Measurements from ENCODE around the gene ZNF678. TPM values are rescaled to one million over a fixed set of nuclear protein-coding genes. Genes with fewer than 3 reads are reported as not detected.
"Not testable (repeated sequence)": the region's sequence is repeated elsewhere in the genome, so short reads cannot be mapped to it uniquely, and the experiment has no call there.

The ZNF678 gene
- total RNA-seq, 1 donor from 2014 or later: 3.0 TPM

DNA sequence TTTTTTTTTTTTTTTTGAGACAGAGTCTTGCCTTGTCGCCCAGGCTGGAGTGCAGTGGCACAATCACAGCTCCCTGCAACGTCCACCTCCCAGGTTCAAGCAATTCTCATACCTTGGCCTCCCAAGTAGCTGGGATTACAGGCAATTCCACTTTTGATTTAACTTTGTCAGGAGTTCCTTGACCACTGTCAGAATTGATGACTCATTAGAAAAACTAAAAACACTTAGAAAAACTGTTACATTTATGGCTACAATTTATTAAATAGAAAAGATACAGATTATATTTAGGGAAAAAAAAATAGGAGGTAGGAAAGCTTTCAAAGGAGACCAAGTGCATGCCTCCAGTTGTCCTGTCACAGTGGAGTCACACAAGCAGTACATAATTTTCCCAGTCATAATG, 20.0 kb downstream of the ZNF678 start:
- DNase-seq (ENCODE audit: missing footprints): no peak
- intact Hi-C loops (cut with DNase I): no loop called here
- no peak for ATAC-seq

DNA sequence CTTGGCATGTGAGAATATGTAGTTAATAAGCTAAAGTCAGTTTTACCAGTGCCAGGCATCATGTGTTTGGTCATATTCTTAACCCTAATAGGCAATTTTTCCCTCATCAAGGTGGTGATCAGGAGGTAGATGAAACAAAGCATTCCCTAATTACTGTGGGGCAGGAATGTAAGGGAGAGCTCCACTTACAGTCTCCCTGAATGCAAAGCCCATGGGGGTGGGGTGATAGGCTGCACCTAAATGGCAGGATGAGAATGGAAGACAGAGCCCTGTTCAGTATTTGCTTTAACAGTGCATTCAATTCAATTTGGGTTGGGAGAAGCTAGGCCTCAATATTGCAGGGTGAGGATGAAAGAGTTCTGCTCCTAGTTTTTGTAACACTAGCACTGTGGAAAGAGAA, 23.4 kb downstream of the ZNF678 start:
- intact Hi-C loops (cut with DNase I): no loop called here
- no peak for DNase-seq (ENCODE audit: missing footprints)
- no peak for ATAC-seq

DNA sequence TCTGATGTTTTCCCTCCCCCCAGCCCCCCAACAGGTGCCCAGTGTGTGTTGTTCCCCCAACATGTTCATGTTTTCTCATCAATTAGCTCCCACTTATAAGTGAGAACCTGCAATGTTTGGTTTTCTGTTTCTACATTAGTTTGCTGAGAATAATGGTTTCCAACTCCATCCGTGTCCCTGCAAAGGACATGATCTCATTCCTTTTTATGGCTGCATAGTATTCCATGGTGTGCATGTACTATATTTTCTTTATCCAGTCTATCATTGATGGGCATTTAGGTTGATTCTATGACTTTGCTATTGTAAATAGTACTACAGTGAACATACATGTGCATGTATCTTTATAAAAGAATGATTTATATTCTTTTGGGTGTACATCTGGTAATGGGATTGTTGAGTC, 24.6 kb downstream of the ZNF678 start:
- ATAC-seq: no peak
- DNase-seq (ENCODE audit: missing footprints): no peak
- intact Hi-C loops (cut with DNase I): no loop called here

DNA sequence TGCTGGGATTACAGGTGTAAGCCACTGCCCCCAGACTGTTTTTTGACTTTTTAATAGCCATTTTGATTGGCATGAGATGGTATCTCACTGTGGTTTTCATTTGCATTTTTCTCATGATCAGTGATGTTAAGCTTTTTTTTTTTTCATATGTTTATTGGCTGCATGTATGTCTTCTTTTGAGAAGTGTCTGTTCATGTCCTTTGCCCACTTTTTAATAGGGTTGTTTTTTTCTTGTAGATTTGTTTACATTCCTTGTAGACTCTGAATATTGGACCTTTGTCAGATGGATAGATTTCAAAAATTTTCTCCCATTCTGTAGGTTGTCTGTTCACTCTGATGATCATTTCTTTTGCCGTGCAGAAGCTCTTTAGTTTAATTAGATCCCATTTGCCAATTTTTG, 25.4 kb downstream of the ZNF678 start:
- DNase-seq (ENCODE audit: missing footprints); ATAC-seq; intact Hi-C loops (cut with DNase I): not testable (repeated sequence)

DNA sequence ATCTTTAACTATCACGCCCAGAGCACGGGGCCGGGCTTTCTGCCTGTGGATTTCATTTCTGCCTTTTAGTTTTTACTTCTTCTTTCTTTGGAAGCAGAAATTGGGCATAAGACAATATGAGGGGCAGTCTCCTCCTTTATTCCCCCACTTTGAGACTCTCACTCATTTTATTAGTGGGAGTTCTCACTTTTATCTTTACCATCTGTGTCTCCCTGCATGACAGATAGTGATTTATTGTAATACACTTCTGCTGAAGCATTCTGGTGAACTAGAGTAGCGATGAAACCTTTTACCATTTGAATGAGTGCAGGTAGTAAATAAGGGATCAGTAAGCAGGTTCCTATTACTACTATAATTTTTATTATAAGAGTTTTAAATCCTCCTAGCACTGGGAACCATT, 26.4 kb downstream of the ZNF678 start:
- intact Hi-C loops (cut with DNase I); ATAC-seq; DNase-seq (ENCODE audit: missing footprints): not testable (repeated sequence)

DNA sequence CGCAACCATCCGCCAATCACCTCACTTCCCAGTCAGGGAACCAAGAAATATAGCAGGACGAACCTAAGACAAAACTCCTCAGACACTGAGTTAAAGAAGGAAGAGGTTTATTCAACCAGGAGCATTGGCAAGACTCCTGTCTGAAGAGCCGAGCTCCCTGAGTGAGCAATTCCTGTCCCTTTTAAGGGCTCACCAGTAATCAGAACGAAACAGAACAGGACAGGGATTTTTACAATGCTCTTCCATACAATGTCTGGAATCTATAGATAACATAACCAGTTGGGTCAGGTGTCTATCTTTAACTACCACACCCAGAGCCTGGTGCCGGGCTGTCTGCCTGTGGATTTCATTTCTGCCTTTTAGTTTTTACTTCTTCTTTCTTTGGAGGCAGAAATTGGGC, 32.9 kb downstream of the ZNF678 start:
- ATAC-seq; DNase-seq (ENCODE audit: missing footprints); intact Hi-C loops (cut with DNase I): not testable (repeated sequence)

DNA sequence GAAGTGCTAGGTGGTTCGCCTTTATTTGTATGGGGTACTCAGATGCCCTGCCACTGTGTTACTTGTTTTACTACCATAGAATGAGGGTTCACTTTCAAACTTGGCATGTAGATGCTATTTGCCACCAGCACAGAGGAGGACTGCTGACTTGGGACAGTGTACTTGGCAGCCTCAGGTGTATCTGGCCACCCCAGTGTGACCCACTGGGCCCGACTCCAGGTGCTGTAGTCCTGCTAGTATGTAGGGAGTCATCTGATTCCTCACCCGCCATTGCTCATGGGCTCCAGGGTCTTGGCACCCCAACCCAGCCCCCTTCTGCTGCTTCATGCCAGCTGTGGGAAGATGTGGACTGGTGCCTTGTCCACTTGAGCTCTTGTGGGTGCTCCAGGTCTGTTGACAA, 40.0 kb downstream of the ZNF678 start:
- ATAC-seq (peak; percentile 39), DNase-seq (ENCODE audit: missing footprints) (no peak)
- intact Hi-C loops (cut with DNase I): no loop called here

DNA sequence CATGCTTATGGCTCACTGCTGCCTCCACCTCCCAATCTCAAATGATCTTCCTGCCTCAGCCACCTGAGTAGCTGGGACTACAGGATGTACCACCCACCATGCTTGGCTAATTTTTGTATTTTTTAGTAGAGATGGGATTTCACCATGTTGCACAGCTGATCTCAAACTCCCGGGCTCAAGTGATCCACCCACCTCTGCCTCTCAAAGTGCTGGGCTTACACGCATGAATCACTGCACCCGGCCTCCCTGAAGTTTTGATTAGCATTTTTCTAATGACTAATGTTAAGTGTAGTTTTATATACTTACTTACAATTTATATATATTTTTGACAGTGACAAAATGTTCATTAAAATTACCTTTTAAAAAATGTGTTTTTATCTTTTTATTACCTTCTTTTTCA, 41.1 kb downstream of the ZNF678 start:
- intact Hi-C loops (cut with DNase I): no loop called here
- ATAC-seq (no peak), DNase-seq (ENCODE audit: missing footprints) (no peak)

DNA sequence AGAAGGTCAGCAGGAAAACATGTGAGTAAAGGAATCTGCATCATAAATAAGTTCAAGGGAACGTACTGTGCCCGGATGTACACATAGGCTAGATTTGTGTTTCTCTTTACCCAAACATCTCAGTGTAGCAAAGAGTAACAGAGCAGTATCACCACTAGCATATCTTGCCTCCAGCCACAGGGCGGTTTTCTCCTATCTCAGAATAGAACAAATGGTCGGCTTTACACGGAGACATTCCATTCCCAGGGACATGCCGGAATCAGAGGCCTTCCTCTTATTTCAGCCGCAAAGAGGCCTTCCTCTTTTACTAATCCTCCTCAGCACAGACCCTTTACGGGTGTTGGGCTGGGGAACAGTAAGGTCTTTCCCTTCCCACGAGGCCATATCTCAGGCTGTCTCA, 42.9 kb downstream of the ZNF678 start:
- intact Hi-C loops (cut with DNase I); DNase-seq (ENCODE audit: missing footprints); ATAC-seq: not testable (repeated sequence)

DNA sequence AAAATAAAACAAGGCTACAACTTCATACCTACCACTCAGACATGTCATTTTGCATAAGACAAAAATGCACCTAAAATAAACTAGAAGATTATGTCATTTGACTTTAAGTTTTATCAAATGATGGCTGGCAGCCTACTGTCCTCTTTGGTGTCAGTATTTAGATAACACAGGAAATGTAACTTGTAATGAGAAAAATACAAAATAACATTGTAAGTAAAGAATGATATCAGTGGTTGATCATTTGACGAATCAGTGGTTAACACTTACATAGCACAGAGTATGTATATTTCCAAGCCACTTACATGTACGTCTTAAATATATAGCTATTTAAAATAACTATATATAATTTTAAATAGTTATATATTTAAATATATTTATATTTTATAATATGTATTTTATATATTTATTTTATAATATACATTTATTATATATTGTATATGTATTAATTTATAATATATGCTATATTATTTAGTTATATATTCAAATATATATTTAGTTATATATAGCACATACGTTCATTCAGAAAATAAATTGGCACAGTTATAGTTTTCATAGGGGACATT, 44.1 kb downstream of the ZNF678 start:
- intact Hi-C loops (cut with DNase I): no loop called here
- ATAC-seq: no peak
- DNase-seq (ENCODE audit: missing footprints): no peak

DNA sequence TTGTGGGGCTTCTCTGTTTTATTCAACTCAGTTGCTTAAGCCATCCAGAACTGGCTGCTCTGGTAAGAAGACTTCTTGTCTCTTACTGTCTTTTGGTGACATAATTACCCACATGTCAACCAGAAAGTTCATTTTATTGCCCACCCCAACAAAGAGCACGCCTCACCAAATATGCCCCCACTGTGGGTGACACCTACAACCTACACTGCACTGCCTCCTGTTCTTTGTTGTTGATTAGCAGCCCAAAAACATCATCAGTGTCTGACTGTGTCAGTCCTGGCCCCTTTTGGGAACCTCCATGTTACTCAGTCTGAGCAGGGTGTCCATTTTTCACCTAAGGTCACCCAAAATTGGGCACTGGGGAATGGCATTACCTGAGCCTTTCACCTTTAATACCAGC, 49.3 kb downstream of the ZNF678 start:
- ATAC-seq (no peak), DNase-seq (ENCODE audit: missing footprints) (no peak)

DNA sequence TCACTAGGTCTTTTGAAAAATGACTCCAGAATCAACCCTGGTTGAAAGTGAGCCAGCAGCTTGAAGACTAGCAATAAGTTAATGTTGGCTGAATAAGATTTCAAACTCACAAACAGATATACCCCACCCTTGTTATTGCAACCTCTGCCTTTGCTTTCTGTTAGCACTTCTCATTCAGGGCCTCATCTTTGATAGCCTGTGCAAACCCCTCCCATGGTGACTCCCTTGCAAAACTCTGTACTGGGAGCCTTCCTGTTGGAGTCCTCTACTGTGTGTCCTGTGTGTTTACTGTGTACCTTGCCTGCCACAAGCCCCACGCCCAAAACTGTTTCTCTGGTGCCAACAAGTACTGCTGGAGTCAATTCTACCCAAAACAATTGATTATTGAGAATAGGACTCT, 50.2 kb downstream of the ZNF678 start:
- ATAC-seq (no peak), DNase-seq (ENCODE audit: missing footprints) (no peak)
- intact Hi-C loops (cut with DNase I): no loop called here

More for the DNA sequence above, 49.3 kb downstream of the ZNF678 start:
- intact Hi-C loops (cut with DNase I): no loop called here

DNA sequence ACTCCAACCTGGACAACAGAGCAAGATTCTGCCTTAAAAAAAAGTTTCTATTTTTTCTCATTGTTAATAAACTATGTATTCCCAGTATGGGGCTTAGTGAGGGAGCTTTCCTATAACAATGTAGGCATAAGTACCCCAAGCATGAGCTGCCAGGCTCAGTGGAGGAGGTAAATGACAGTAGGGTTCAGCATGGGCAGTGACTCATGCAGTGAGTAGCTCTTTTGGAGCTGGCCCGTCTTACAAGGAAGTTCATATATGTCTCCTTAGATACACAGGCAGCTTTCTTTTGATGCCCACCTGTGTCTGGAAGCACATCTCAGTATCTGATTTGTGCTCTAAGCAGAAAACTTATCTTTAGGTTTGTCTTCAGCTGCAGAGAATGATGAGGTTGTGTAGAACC, 57.9 kb downstream of the ZNF678 start:
- DNase-seq (ENCODE audit: missing footprints) (no peak), ATAC-seq (no peak)
- intact Hi-C loops (cut with DNase I): no loop called here

DNA sequence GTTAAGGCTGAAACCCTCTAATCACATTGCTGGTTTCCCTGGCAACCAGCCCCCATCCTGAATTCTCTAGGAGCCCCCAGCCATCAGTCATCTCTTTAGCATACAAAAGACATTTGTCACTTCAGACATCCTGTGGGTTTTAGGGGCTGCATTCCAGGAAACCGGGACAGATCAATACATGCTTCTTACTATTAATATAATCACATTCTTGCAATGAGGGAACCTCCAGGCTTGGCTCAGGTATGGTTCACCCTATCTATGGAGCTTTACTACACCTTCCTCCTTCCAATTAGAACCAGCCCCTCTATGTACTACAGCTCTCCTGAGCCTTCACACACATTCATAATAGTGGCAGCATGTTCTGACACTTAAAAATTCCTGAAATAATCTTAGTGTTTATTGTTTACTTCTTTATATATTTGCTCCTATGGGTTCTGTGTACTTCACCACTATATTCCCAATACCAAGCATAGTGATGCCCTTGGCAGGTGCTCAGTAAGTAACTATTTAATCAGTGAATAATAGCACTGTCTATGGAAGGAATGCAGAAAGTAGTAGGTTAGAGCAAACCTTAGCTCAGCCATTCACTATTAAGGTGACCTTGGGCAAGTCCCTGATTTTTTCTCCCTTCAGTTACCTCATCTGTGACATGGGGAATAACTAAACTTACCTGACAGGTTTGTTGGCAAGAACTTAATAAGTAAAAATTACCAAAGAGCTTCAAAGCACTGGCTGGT, 59.6 kb downstream of the ZNF678 start:
- ATAC-seq (no peak), DNase-seq (ENCODE audit: missing footprints) (no peak)
- intact Hi-C loops (cut with DNase I): no loop called here

DNA sequence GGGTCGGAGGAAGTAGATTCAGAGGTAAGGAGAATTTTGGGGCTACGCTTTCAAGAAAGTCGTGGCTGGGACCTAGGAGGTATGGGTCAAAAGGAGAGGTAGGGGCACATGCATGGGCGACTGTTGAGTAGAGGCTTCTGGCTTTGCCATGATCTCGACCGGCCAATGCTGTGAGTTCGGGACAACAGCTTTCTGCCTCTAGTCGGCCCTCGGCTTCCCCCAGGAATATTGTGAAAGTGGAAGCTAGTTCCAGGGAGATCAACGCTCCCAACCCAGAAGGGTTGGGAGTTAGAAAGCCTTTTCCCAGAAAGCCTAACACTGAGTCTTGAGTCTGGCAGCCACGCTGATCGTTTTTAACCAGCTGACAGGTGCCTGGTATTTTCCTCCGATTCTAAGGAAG, 69.0 kb downstream of the ZNF678 start:
- intact Hi-C loops (cut with DNase I): no loop called here
- no peak for DNase-seq (ENCODE audit: missing footprints)
- no peak for ATAC-seq

DNA sequence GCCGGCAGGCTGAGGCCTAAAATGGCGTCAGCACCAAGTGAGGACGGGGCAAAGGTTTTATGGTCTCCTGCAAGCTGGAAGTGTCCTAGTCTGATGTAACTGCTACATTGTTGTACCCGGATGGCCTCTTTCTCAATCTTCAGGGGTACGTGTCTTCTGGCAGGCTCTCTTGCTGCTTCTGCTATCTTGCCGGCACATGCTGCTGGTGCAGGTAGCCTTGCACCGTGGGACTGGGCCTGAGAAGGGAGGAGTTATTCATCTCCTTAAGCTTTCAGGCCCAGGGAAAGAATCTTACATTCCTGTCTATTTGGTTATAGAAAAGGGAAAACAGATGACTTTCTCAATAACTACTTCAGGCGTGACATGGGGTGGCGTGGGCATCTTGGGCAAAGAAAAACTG, 72.2 kb downstream of the ZNF678 start:
- ATAC-seq: no peak
- DNase-seq (ENCODE audit: missing footprints): no peak
- intact Hi-C loops (cut with DNase I): no loop called here

DNA sequence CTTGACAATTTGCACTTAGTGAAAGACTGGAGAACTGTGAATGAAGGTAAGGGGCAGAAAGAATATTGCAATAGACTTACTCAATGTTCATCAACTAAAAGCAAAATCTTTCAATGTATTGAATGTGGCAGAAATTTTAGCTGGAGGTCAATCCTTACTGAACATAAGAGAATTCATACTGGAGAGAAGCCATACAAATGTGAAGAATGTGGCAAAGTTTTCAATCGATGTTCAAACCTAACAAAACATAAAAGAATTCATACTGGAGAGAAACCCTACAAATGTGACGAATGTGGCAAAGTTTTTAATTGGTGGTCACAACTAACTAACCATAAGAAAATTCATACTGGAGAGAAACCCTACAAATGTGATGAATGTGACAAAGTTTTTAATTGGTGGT, 91.1 kb downstream of the ZNF678 start:
- no peak for DNase-seq (ENCODE audit: missing footprints)
- intact Hi-C loops (cut with DNase I): no loop called here
- ATAC-seq: no peak

DNA sequence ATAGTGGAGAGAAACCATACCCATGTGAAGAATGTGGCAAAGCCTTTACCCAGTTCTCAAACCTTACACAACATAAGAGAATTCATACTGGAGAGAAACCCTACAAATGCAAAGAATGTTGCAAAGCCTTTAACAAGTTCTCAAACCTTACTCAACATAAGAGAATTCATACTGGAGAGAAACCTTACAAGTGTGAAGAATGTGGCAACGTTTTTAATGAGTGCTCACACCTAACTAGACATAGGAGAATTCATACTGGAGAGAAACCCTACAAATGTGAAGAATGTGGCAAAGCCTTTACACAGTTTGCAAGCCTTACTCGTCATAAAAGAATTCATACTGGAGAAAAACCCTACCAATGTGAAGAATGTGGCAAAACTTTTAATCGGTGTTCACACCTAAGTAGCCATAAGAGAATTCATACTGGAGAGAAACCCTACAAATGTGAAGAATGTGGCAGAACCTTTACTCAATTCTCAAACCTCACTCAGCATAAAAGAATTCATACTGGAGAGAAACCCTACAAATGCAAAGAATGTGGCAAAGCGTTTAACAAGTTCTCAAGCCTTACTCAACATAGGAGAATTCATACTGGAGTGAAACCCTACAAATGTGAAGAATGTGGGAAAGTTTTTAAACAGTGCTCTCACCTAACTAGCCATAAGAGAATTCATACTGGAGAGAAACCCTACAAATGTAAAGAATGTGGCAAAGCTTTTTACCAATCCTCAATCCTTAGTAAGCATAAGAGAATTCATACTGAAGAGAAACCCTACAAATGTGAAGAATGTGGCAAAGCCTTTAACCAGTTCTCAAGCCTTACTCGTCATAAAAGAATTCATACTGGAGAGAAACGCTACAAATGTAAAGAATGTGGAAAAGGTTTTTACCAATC, 91.7 kb downstream of the ZNF678 start:
- DNase-seq (ENCODE audit: missing footprints): no peak
- ATAC-seq: no peak
- intact Hi-C loops (cut with DNase I): no loop called here

DNA sequence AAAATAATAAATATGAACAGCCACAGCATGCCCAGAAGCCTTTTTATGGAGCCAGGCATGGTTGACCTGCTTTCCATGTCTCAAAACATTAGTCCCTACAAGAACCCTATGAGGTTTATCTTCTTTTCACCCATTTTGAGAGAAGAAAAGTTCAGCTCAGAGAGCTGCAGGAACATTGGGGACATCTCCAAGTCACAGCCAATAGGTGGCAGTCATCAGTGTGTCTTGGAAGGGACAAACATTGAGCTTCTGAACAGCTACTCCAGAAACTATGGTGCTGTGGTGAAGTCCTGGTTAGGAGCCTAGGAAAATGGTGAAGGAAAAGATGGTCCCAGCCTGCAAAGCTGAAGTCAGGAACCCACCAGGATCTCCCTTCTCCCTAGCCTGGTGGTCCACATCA, 98.1 kb downstream of the ZNF678 start:
- ATAC-seq (no peak), DNase-seq (ENCODE audit: missing footprints) (no peak)
- intact Hi-C loops (cut with DNase I): no loop called here

DNA sequence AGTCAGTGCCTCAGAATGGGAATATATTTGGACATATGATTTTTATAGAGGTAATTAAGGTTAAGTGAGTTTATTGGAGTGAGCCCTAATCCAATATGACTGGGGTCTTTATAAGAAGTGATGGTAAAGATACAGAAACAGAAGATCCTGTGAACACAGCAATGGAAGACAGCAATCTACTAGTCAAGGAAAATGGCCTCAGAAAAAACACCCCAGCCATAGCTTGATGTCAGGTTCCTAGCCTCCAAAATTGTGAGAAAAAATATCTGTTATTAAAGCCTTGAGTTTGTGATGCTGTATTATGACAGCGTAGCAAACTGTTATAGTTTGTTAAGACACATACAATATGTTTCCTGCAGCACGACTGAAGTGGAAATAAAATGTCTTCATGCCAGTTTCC, 99.6 kb downstream of the ZNF678 start:
- DNase-seq (ENCODE audit: missing footprints) (no peak), ATAC-seq (no peak)
- intact Hi-C loops (cut with DNase I): no loop called here
